ENCODE measurements around the gene MEGF6.
"Not testable (repeated sequence)": the region's sequence is repeated elsewhere in the genome, so short reads cannot be mapped to it uniquely, and the experiment has no call there.

Gene MEGF6

GRCh38 chr1:3629561-3630160 lies 18.4 kb upstream of the MEGF6 start:
- DNase-seq (ENCODE audit: low spot score), result no peak

GRCh38 chr1:3628445-3628844 lies 17.1 kb upstream of the MEGF6 start:
- DNase-seq (ENCODE audit: low spot score), result no peak

GRCh38 chr1:3627515-3628253 lies 16.4 kb upstream of the MEGF6 start:
- DNase-seq (ENCODE audit: low spot score), result no peak

GRCh38 chr1:3626025-3626424 lies 14.7 kb upstream of the MEGF6 start:
- DNase-seq (ENCODE audit: low spot score), result no peak

GRCh38 chr1:3625151-3625907 lies 14.0 kb upstream of the MEGF6 start:
- peak; percentile 64 for DNase-seq (ENCODE audit: low spot score)

- DNase-seq (ENCODE audit: low spot score), result peak; percentile 99
These were observed 13.2 kb upstream of the MEGF6 start, which contains the start of gene TPRG1L for GRCh38 chr1:3624200-3625136. Gene TPRG1L (plus strand): TSS chr1:3625015. CDS start chr1:3625073, 58 bp downstream.

- peak; percentile 9 for DNase-seq (ENCODE audit: low spot score)
These were observed 12.3 kb upstream of the MEGF6 start for GRCh38 chr1:3623441-3624199.

GRCh38 chr1:3622102-3622501 lies 10.8 kb upstream of the MEGF6 start:
- DNase-seq (ENCODE audit: low spot score), result not testable (repeated sequence)

GRCh38 chr1:3621151-3621671 lies 9.9 kb upstream of the MEGF6 start:
- peak; percentile 52 for DNase-seq (ENCODE audit: low spot score)

GRCh38 chr1:3620708-3621107 lies 9.4 kb upstream of the MEGF6 start:
- peak; percentile 6 for DNase-seq (ENCODE audit: low spot score)

- peak; percentile 87 for DNase-seq (ENCODE audit: low spot score)
These were observed 7.8 kb upstream of the MEGF6 start for GRCh38 chr1:3618881-3619671.

- no peak for DNase-seq (ENCODE audit: low spot score)
These were observed 7.2 kb upstream of the MEGF6 start for GRCh38 chr1:3618531-3618880.

GRCh38 chr1:3617806-3618345 lies 6.6 kb upstream of the MEGF6 start:
- DNase-seq (ENCODE audit: low spot score), result no peak

GRCh38 chr1:3616861-3617260 lies 5.6 kb upstream of the MEGF6 start:
- no peak for DNase-seq (ENCODE audit: low spot score)

GRCh38 chr1:3614755-3615742 lies 3.7 kb upstream of the MEGF6 start:
- DNase-seq (ENCODE audit: low spot score), result no peak

- no peak for DNase-seq (ENCODE audit: low spot score)
These were observed 815 bp upstream of the MEGF6 start for GRCh38 chr1:3612123-3612522.

GRCh38 chr1:3610527-3611169 lies 660 bp downstream of the MEGF6 start:
- no peak for DNase-seq (ENCODE audit: low spot score)

Measured in hematopoietic multipotent progenitor cell treated with erythropoietin and hydrocortisone succinate and interleukin-3 and kit ligand, for 17 days (in vitro differentiated cells).